ENCODE measurements around the gene SUMF1. TPM values are rescaled to one million over a fixed set of nuclear protein-coding genes. Genes with fewer than 3 reads are reported as not detected.

The SUMF1 gene
- polyA plus RNA-seq, 1 donor (not counting 4 experiments of a cell fraction or from before 2014, with no cell fraction given), result 36.1 TPM

DNA sequence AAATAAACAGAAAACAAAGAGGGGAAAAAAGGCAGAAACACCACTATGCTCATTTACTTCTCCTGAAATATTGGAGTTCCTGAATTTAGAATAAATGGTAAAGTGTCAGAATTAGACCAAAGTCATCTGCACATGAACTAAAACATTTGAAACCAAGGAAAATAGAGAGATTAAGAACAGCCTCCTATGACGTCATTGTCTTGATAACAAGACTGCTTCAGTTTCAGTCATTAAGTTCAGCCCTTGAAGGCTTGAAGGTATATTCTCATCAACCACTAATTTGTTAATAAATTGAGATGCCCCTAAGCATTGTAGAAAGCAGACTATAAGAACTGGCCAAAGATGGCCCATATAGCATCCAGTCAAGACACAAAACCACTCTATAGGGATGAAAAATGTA is 2.5 kb downstream of the SUMF1 start:
- DNase-seq (ENCODE audit: low read depth, low spot score) (no peak), FAIRE-seq (no peak)
- Histone ChIP-seq H3K79me2 (ENCODE audit: control insufficient read depth, insufficient read depth, low read length) (no peaks in the 10 kb centered on the region), H3K36me3 (ENCODE audit: control insufficient read depth in 2 of 2, extremely low read depth in 1 of 2, insufficient read depth in 2 of 2, low read length in 2 of 2) (no peaks in the 10 kb centered on the region), H3K9ac (ENCODE audit: control insufficient read depth, extremely low read depth, insufficient read depth, low read length) (no peak overlapping the region), H3K9me1 (ENCODE audit: control insufficient read depth, extremely low read depth, insufficient read depth, low read length) (no peaks in the 10 kb centered on the region), H2AFZ (ENCODE audit: control insufficient read depth, low read length) (no peak overlapping the region), H3K27ac (ENCODE audit: control insufficient read depth, insufficient read depth, low read length) (no peak overlapping the region), H3K9me3 (ENCODE audit: control insufficient read depth, low read depth, low read length) (no peaks in the 10 kb centered on the region), H3K4me1 (ENCODE audit: control insufficient read depth, extremely low read depth, insufficient read depth, low read length) (no peaks in the 10 kb centered on the region), H3K27me3 (ENCODE audit: control insufficient read depth, extremely low read depth, insufficient read depth, low read length) (no peaks in the 10 kb centered on the region), H3K4me2 (ENCODE audit: control insufficient read depth, extremely low read depth, insufficient read depth, low read depth, low read length) (no peak overlapping the region), H3K4me3 (ENCODE audit: control insufficient read depth in 2 of 3, extremely low read depth in 1 of 3, insufficient read depth in 2 of 3, low read depth in 1 of 3, low read length in 3 of 3) (no peak overlapping the region), H4K20me1 (ENCODE audit: control insufficient read depth, extremely low read depth, insufficient read depth, low read length) (no peaks in the 10 kb centered on the region)
- dilution Hi-C loops (cut with MboI; ENCODE audit: extremely low pct_ligation_motif_present, low sequenced_read_pairs), result no loop called here
- TF ChIP-seq, protein P1, sequence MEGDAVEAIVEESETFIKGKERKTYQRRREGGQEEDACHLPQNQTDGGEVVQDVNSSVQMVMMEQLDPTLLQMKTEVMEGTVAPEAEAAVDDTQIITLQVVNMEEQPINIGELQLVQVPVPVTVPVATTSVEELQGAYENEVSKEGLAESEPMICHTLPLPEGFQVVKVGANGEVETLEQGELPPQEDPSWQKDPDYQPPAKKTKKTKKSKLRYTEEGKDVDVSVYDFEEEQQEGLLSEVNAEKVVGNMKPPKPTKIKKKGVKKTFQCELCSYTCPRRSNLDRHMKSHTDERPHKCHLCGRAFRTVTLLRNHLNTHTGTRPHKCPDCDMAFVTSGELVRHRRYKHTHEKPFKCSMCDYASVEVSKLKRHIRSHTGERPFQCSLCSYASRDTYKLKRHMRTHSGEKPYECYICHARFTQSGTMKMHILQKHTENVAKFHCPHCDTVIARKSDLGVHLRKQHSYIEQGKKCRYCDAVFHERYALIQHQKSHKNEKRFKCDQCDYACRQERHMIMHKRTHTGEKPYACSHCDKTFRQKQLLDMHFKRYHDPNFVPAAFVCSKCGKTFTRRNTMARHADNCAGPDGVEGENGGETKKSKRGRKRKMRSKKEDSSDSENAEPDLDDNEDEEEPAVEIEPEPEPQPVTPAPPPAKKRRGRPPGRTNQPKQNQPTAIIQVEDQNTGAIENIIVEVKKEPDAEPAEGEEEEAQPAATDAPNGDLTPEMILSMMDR (optimal IDR thresholded peaks at IDR 0.05 in 1 of 3, IDR thresholded peaks at IDR 0.05 in 1 of 3, conservative IDR thresholded peaks at IDR 0.05 in 1 of 3; ENCODE audit: extremely low read depth in 1 of 3, insufficient read depth in 2 of 3, low read length in 3 of 3), result no peak
- no peak for TF ChIP-seq EZH2 (IDR thresholded peaks at IDR 0.05; ENCODE audit: low read length)

DNA sequence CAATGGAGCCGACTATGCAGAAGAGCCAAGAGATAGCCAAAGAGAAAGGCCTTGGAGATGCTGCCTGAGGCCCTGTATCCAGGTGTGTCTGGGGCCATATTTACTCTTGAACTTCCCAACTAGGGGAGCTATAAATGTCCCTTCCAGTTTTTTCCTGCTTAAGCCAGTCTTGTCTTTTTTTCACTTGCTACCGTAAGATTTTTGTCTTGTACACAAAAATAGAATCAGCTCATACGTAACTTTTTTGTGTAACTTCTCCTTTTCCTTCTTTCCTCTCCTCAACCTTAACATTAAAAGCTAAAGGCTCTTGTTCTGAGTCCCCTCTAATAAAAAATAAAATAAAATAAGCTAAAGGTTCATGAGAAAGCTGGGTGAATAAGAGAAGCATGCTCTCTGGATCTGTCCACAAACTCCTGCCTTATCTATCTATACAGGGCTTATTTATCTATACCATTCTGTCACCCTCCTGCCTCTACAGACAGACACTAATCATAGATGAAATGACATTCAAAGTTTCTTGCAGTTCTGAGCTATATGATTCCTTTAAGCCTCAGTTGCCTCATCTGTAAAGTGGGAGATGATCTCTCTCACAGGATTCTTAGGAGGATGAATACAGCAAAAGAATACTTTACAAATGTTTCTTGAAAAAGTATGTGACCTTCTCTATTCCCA is 4.6 kb downstream of the SUMF1 start:
- H3K9ac ChIP-seq (ENCODE audit: control insufficient read depth, extremely low read depth, insufficient read depth, low read length), result no peak overlapping the region
- H2AFZ ChIP-seq (ENCODE audit: control insufficient read depth, low read length), result no peak overlapping the region
- H4K20me1 ChIP-seq (ENCODE audit: control insufficient read depth, extremely low read depth, insufficient read depth, low read length), result no peaks in the 10 kb centered on the region
- H3K4me3 ChIP-seq (ENCODE audit: control insufficient read depth in 2 of 3, extremely low read depth in 1 of 3, insufficient read depth in 2 of 3, low read depth in 1 of 3, low read length in 3 of 3), result no peak overlapping the region
- no peak overlapping the region for H3K27ac ChIP-seq (ENCODE audit: control insufficient read depth, insufficient read depth, low read length)
- TF ChIP-seq, protein P1 (optimal IDR thresholded peaks at IDR 0.05 in 1 of 3, IDR thresholded peaks at IDR 0.05 in 1 of 3, conservative IDR thresholded peaks at IDR 0.05 in 1 of 3; ENCODE audit: extremely low read depth in 1 of 3, insufficient read depth in 2 of 3, low read length in 3 of 3), result no peak
- no peak for TF ChIP-seq EZH2 (IDR thresholded peaks at IDR 0.05; ENCODE audit: low read length)
- no peaks in the 10 kb centered on the region for H3K79me2 ChIP-seq (ENCODE audit: control insufficient read depth, insufficient read depth, low read length)
- dilution Hi-C loops (cut with MboI; ENCODE audit: extremely low pct_ligation_motif_present, low sequenced_read_pairs), result no loop called here
- DNase-seq (ENCODE audit: low read depth, low spot score) (no peak), FAIRE-seq (no peak)
- H3K9me1 ChIP-seq (ENCODE audit: control insufficient read depth, extremely low read depth, insufficient read depth, low read length), result no peaks in the 10 kb centered on the region
- H3K27me3 ChIP-seq (ENCODE audit: control insufficient read depth, extremely low read depth, insufficient read depth, low read length), result no peaks in the 10 kb centered on the region
- no peaks in the 10 kb centered on the region for H3K4me1 ChIP-seq (ENCODE audit: control insufficient read depth, extremely low read depth, insufficient read depth, low read length)
- no peaks in the 10 kb centered on the region for H3K36me3 ChIP-seq (ENCODE audit: control insufficient read depth in 2 of 2, extremely low read depth in 1 of 2, insufficient read depth in 2 of 2, low read length in 2 of 2)
- H3K4me2 ChIP-seq (ENCODE audit: control insufficient read depth, extremely low read depth, insufficient read depth, low read depth, low read length), result no peak overlapping the region
- no peaks in the 10 kb centered on the region for H3K9me3 ChIP-seq (ENCODE audit: control insufficient read depth, low read depth, low read length)

Measured in keratinocyte (primary cell).